ENCODE measurements around the gene CFAP74. TPM values are rescaled to one million over a fixed set of nuclear protein-coding genes. Genes with fewer than 3 reads are reported as not detected.

CFAP74 gene
- total and polyA plus RNA-seq, 2 of the 13 experiments (the other 11 are each of a cell fraction or from before 2014, with no cell fraction given): 0.27 to 0.62 TPM

- TF ChIP-seq BCLAF1 (IDR thresholded peaks at IDR 0.05) (no peak), MTF1 (CRISPR knock-in tag; IDR thresholded peaks at IDR 0.05) (no peak), KLF16 (CRISPR knock-in tag; IDR thresholded peaks at IDR 0.05) (0 out of 4 replicates have a peak, but pooled peaks of 1 of the 2 experiments have one; percentile 24), TFE3 (CRISPR knock-in tag; IDR thresholded peaks at IDR 0.05) (0 out of 2 replicates have a peak, but pooled peaks have one; percentile 30), HDAC2 (CRISPR knock-in tag; IDR thresholded peaks at IDR 0.05) (peak; percentile 60; the same call in 1 of the 2 replicates), FOXK2 (IDR thresholded peaks at IDR 0.05) (no peak), MZF1 (CRISPR knock-in tag; IDR thresholded peaks at IDR 0.05; ENCODE audit: borderline replicate concordance) (no peak), ZNF883 (CRISPR knock-in tag; IDR thresholded peaks at IDR 0.05; ENCODE audit: not compliant biosample characterization) (peak; percentile 43), PBX3 (CRISPR knock-in tag; IDR thresholded peaks at IDR 0.05; ENCODE audit: borderline replicate concordance) (no peak), ARNT2 (CRISPR knock-in tag; IDR thresholded peaks at IDR 0.05; ENCODE audit: low read depth) (no peak), BATF2 (CRISPR knock-in tag; IDR thresholded peaks at IDR 0.05) (no peak), HNRNPH1 (optimal IDR thresholded peaks at IDR 0.05; ENCODE audit: low read depth, low read length) (no peak), ZSCAN5A (CRISPR knock-in tag; IDR thresholded peaks at IDR 0.05; ENCODE audit: borderline replicate concordance) (no peak), ZNF10 (CRISPR knock-in tag; IDR thresholded peaks at IDR 0.05; ENCODE audit: borderline replicate concordance, low read depth) (no peak), CSRNP2 (CRISPR knock-in tag; conservative IDR thresholded peaks at IDR 0.05; ENCODE audit: low read depth) (no peak), ZSCAN12 (CRISPR knock-in tag; IDR thresholded peaks at IDR 0.05) (no peak), AGO2 (optimal IDR thresholded peaks at IDR 0.05; ENCODE audit: low read depth, low read length) (peak; percentile 25), ZNF354B (CRISPR knock-in tag; IDR thresholded peaks at IDR 0.05) (no peak), SATB2 (CRISPR knock-in tag; IDR thresholded peaks at IDR 0.05) (no peak)
Observed at GRCh38 chr1:1922956-1923833, 80.4 kb downstream of the CFAP74 start (continued).

All from HepG2 (cell line).